PC-3 (cell line): ENCODE data around the gene WDR27. TPM values are rescaled to one million over a fixed set of nuclear protein-coding genes. Genes with fewer than 3 reads are reported as not detected.

ENCODE experiments used
- ATAC-seq: fragments of 200-7000 bp; cut with Tn5 transposase; 2 replicates; pipeline ENCODE4 v1.9.1; 2020; ENCODE audit warnings: mild to moderate bottlenecking, moderate library complexity
- BruUV-seq: library from RNA; stranded (reverse); fragments of 400-500 nt; replicated peaks from 2 replicates; lab custom pipeline; 2021; lab: Mats Ljungman, UMichigan
- CTCF ChIA-PET: fragments of 300-600 bp; sonication (Branson Sonifier 250); formaldehyde crosslinking; loops from one replicate; lab custom pipeline; 2022; ENCODE audit warnings: antibody characterized with exemption; lab: Charles Lee
- POLR2A ChIA-PET: fragments of 300-600 bp; sonication (Branson Sonifier 250); formaldehyde crosslinking; loops from one replicate; lab custom pipeline; 2022; ENCODE audit warnings: antibody characterized with exemption; ENCODE audit not compliant: unreplicated experiment; lab: Charles Lee
- DNase-seq: peaks from one replicate; pipeline ENCODE4 v3.0.0-alpha.2; 2015
- H2AFZ ChIP-seq: fragments of 300-600 bp; sonication (generic); 2 replicates; pipeline ENCODE4 v1.6.0; 2016; ENCODE audit warnings: antibody characterized with exemption, low read length
- H3F3A ChIP-seq: fragments of 300-600 bp; sonication (generic); one replicate; pipeline ENCODE4 v1.6.0; 2017; ENCODE audit warnings: antibody characterized with exemption, low read length, control low read depth, mild to moderate bottlenecking; ENCODE audit not compliant: unreplicated experiment
- H3K27ac ChIP-seq: fragments of 300-600 bp; sonication (generic); 2 replicates; pipeline ENCODE4 v1.5.1; 2016; ENCODE audit warnings: mild to moderate bottlenecking, low read length
- H3K27me3 ChIP-seq: fragments of 300-600 bp; sonication (generic); 2 replicates; pipeline ENCODE4 v1.6.1; 2016; ENCODE audit warnings: low read length, mixed read lengths
- H3K36me3 ChIP-seq: fragments of 300-600 bp; sonication (generic); 2 replicates; pipeline ENCODE4 v1.6.1; 2016; ENCODE audit warnings: low read depth, mixed run types, low read length, mixed read lengths
- H3K4me1 ChIP-seq: fragments of 300-600 bp; sonication (generic); 2 replicates; pipeline ENCODE4 v1.5.1; 2016; ENCODE audit warnings: low read length; ENCODE audit not compliant: insufficient read depth
- H3K4me2 ChIP-seq: fragments of 300-600 bp; sonication (generic); 2 replicates; pipeline ENCODE4 v1.6.0; 2016; ENCODE audit warnings: low read length
- H3K4me3 ChIP-seq: fragments of 300-600 bp; sonication (generic); 2 replicates; pipeline ENCODE4 v1.5.1; 2016; ENCODE audit warnings: mild to moderate bottlenecking, low read length, mixed read lengths
- H3K79me2 ChIP-seq: fragments of 300-600 bp; sonication (generic); 2 replicates; pipeline ENCODE4 v1.6.1; 2017; ENCODE audit warnings: low read length, mixed read lengths
- H3K9ac ChIP-seq: fragments of 300-600 bp; sonication (generic); 2 replicates; pipeline ENCODE4 v1.6.0; 2016; ENCODE audit warnings: mild to moderate bottlenecking, low read length
- H3K9me2 ChIP-seq: fragments of 300-600 bp; sonication (generic); replicated peaks from 2 replicates; pipeline ENCODE4 v1.6.1; 2016; ENCODE audit warnings: mixed run types, low read length, mixed read lengths
- H3K9me3 ChIP-seq: fragments of 300-600 bp; sonication (generic); 2 replicates; pipeline ENCODE4 v1.6.1; 2016; ENCODE audit warnings: low read length, mixed read lengths
- H4K20me1 ChIP-seq: fragments of 300-600 bp; sonication (generic); 2 replicates; pipeline ENCODE4 v1.6.1; 2016; ENCODE audit warnings: low read length, mixed read lengths
- CTCF ChIP-seq: fragments of 300-600 bp; sonication (generic); conservative IDR thresholded peaks from 2 replicates; pipeline ENCODE4 v1.5.1; 2017; ENCODE audit warnings: antibody characterized with exemption, low read depth, mild to moderate bottlenecking, low read length
- EZH2 ChIP-seq: fragments of 300-600 bp; sonication (generic); IDR thresholded peaks from one replicate; pipeline ENCODE4 v1.6.1; 2017; ENCODE audit warnings: antibody characterized with exemption, mild to moderate bottlenecking, low read length; ENCODE audit not compliant: unreplicated experiment
- EZH2phosphoT487 ChIP-seq: fragments of 300-600 bp; sonication (generic); IDR thresholded peaks from 2 replicates; pipeline ENCODE4 v1.6.1; 2018; ENCODE audit warnings: mild to moderate bottlenecking, antibody characterized with exemption, low read length, borderline replicate concordance
- intact Hi-C: fragments of 100-400 bp; cut with micrococcal nuclease; formaldehyde crosslinking; loops from 2 replicates; pipeline ENCODE4 v1.9.0; 2023
- total RNA-seq: library from RNA; depleted of rRNA; stranded (reverse); fragments of >200 nt; gene quantifications from 2 replicates; pipeline ENCODE4 v1.2.3, GENCODE V29; 2014

WDR27 gene
- total RNA-seq, 1 experiment from 2014 or later: 20.0 TPM

DNA sequence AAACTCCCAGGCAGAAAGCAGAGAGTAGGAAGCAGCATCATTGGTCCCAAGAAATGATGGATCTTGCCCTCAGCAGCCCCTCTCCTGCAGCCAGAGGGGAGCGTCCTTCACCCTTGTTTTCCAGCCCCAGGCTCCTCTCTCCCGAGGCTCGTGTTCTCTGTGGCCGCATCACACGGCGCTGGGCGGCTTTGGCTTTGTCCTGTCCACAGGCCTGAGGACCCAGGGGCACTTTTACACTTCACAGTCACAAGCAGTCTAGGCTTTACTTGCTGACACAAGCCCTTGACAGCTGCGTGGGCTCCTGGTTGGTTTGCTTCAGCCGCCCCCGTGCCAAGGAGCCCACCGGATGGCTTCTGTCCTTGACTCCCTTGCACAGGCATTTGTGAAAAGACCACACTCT lies 272.8 kb downstream of the WDR27 start:
- Histone ChIP-seq H3K9me2 (no peaks in the 10 kb centered on the region), H3K27me3 (no peaks in the 10 kb centered on the region), H3K9me3 (no peaks in the 10 kb centered on the region), H3K36me3 (no peaks in the 10 kb centered on the region), H3K9ac (no peak overlapping the region), H2AFZ (no peak overlapping the region), H3K4me3 (no peak overlapping the region), H3K27ac (no peak overlapping the region), H3K79me2 (no peaks in the 10 kb centered on the region), H4K20me1 (no peaks in the 10 kb centered on the region), H3F3A (no peaks in the 10 kb centered on the region), H3K4me1 (no peaks in the 10 kb centered on the region), H3K4me2 (no peak overlapping the region)
- ChIA-PET POLR2A (no interaction called here), CTCF (no interaction called here)
- ATAC-seq: no peak
- no TSS peak for BruUV-seq
- TF ChIP-seq CTCF (no peak), EZH2 (no peak), EZH2phosphoT487 (no peak)
- DNase-seq: no peak
- intact Hi-C loops: no loop called here

GRCh38 chr6:169428532-169428931 lies 273.3 kb downstream of the WDR27 start:
- CTCF ChIA-PET: no interaction called here

More at GRCh38 chr6:169428532-169428931, 273.3 kb downstream of the WDR27 start:
- Histone ChIP-seq H3K36me3 (no peaks in the 10 kb centered on the region), H3K4me2 (no peak overlapping the region), H3K9me2 (no peaks in the 10 kb centered on the region), H3K4me1 (no peaks in the 10 kb centered on the region), H3K27me3 (no peaks in the 10 kb centered on the region), H3K9me3 (no peaks in the 10 kb centered on the region), H3F3A (no peaks in the 10 kb centered on the region), H2AFZ (no peak overlapping the region), H3K4me3 (no peak overlapping the region), H3K27ac (no peak overlapping the region), H4K20me1 (no peaks in the 10 kb centered on the region), H3K9ac (no peak overlapping the region), H3K79me2 (no peaks in the 10 kb centered on the region)
- DNase-seq (no peak), ATAC-seq (no peak)
- no TSS peak for BruUV-seq
- intact Hi-C loops: no loop called here
- POLR2A ChIA-PET: no interaction called here
- TF ChIP-seq CTCF: no peak
- no peak for TF ChIP-seq EZH2phosphoT487
- TF ChIP-seq EZH2: no peak
